Lower leg skin (tissue), 3 donors: ENCODE data around the gene PDZRN3.

Experiments
- POLR2A ChIP-seq, 2 donors: fragments of 450-650 bp; IDR thresholded peaks; one replicate each; pipeline ENCODE4 v1.6.1; 2016 to 2017; ENCODE audit warnings: antibody characterized with exemption in 2 of 2, mild to moderate bottlenecking in 1 of 2, moderate library complexity in 1 of 2
- TF ChIP-seq, protein P1 (sequence below), 3 donors: fragments of 450-650 bp; IDR thresholded peaks; one replicate each; pipeline ENCODE4 v1.5.1; 2016; ENCODE audit warnings: antibody characterized with exemption in 3 of 3, mild to moderate bottlenecking in 3 of 3, moderate library complexity in 2 of 3

DNA sequence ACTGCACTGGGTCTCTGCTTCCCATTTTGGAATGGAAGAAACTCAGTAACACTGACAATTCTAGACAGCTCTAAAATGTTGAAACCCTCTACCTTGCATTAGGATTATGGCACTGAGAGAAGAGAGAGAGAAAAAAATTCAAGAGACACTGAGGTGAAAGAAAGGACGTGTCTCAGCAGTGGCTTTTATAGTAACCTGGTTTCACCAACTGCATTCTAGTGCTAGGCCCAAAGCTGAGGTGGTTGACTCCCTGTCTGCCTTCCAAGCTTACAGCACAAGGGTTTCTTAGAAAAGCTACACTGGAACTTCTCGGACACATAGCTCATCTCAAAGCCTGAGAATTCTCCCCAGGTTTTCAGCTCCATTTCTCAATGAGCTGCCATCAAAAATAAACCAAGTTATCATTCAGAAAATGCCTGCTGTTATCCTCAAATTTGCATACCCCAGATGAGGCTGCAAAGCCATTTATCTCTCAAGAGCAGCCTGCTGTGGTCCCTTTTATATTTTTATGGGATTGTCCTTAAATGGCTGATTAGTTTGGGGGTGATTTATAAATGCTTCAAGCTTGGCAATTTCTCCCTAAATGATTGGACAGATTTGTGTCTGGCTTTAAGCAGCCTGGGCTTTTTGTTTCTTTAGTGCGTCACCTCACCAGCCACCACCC, 283.3 kb downstream of the PDZRN3 start:
- no peak for TF ChIP-seq POLR2A (IDR thresholded peaks at IDR 0.05)
- TF ChIP-seq, protein P1, sequence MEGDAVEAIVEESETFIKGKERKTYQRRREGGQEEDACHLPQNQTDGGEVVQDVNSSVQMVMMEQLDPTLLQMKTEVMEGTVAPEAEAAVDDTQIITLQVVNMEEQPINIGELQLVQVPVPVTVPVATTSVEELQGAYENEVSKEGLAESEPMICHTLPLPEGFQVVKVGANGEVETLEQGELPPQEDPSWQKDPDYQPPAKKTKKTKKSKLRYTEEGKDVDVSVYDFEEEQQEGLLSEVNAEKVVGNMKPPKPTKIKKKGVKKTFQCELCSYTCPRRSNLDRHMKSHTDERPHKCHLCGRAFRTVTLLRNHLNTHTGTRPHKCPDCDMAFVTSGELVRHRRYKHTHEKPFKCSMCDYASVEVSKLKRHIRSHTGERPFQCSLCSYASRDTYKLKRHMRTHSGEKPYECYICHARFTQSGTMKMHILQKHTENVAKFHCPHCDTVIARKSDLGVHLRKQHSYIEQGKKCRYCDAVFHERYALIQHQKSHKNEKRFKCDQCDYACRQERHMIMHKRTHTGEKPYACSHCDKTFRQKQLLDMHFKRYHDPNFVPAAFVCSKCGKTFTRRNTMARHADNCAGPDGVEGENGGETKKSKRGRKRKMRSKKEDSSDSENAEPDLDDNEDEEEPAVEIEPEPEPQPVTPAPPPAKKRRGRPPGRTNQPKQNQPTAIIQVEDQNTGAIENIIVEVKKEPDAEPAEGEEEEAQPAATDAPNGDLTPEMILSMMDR (IDR thresholded peaks at IDR 0.05): no peak
